Left colon (tissue), 2 donors: Measurements from ENCODE around the gene PRR15. TPM values are rescaled to one million over a fixed set of nuclear protein-coding genes. Genes with fewer than 3 reads are reported as not detected.
"Not testable (repeated sequence)": the region's sequence is repeated elsewhere in the genome, so short reads cannot be mapped to it uniquely, and the experiment has no call there.

Source experiments
- ATAC-seq: fragments of 200-7000 bp; cut with Tn5 transposase; one replicate; pipeline ENCODE4 v1.9.1; 2020; ENCODE audit warnings: mild to moderate bottlenecking, moderate library complexity
- DNase-seq, 2 donors: peaks; one replicate each; pipeline ENCODE4 v3.0.0-alpha.2; 2020
- intact Hi-C, 2 donors: fragments of 100-400 bp; cut with DNase I in 1 of 2; cut with micrococcal nuclease in 1 of 2; formaldehyde crosslinking; loops; one replicate each; pipeline versions ENCODE4 v1.11.2 to v1.14.0; 2022; cut with DNase I, micrococcal nuclease
- long read RNA-seq: library from polyadenylated mRNA; unstranded; transcript quantifications from one replicate; pipeline ENCODE4 v2.0.0, GENCODE V29; 2021
- total RNA-seq, 2 donors: library from RNA; stranded (reverse); fragmentation: NEBNext Ultra II Directional; extraction: Animal tissue kit (Norgen Biotek cat#: 25700); gene quantifications; one replicate each; pipeline ENCODE4 v1.2.1, GENCODE V29; 2021
- donor health status: DM: no; HTN: no; CAD: no.
- donor health status: DM: yes; HTN: yes; CAD: no.

PRR15 gene, protein sequence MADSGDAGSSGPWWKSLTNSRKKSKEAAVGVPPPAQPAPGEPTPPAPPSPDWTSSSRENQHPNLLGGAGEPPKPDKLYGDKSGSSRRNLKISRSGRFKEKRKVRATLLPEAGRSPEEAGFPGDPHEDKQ
- 100 to 1,000 TPM; 177 to 290 TPM for total RNA-seq
- long read RNA-seq, transcript PRR15-202 (2 exons, 503 nt) = minor isoform, 21 of 166 reads
- long read RNA-seq, transcript PRR15-201 (2 exons, 1,678 nt) = major isoform, 86 of 166 reads
- long read RNA-seq, partial matches to known transcripts = 0 of 166 reads
- long read RNA-seq, other reads (novel, unspliced or antisense) = 59 of 166 reads

DNA sequence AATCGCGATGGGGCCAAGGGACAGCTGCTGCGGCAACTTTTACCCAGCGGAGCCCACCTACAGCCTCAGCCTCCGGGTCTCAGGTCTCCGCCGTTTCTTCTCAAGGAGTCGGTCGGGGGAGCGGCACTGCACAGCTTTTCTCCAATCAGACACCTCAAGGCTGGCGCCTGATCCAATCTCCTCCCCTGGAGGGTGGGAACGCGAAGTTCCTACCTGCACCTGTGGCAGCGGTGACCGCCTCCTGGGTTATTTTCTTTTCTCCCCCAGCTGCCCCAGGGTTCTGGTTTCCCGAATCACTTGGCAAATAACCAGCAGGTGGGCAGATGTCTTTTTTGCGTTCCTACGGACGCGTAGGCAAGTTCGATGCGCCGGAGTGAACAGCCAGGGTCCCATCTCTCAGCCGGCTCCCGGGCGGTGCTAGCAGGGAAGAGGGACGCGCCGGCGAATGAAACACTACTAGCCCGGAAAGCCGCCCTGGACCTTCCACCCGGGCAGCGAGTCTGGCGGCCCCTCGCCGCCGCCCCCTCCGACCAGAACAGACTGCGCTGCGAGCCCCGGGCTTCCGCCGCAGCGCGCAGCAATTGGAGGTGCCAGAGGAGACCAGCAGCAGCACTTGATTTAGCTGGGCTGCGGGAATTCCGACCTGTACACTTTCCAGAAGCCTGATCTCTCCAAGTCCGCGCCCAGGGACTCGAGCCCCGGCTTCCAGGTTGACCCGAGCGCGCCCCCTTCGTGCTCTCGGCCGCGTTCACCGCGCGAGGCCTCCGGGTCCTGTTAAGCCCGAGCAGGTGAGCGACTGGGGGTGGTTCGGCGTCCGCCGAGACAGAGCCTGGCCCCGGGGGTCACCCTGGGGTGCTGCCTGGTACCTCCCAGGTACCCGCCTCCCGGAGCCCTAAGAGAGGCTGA lies at the start of gene PRR15:
TSS of gene PRR15 (plus strand) at position 246 of the 906 bp plus-strand sequence. CDS start 2,495 bp downstream, outside the sequence.
- DNase-seq = peak; percentile 89 to 95
- intact Hi-C loops = no loop called here
- ATAC-seq = peak; percentile 78

DNA sequence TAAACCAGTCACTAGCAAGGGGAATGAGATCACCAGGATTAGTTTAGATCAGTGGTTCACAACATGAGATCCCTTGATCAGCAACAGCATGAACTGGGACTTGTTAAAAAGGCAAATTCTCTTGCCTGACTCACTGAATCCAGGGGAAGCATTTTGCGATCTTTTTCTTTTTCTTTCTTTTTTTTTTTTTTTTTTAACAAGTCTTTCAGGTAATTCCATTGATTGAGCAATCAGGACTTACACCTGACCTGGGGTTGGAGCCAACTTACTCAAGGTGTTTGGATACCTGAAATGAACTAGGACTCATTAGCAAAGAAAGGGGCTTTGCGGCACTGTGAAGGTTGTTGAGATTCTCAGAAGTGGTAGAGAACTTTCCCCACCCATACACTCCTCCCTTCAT lies 47.1 kb upstream of the PRR15 start:
- peak; percentile 25 for ATAC-seq
- no peak for DNase-seq
- intact Hi-C loops = no loop called here

GRCh38 chr7:29518616-29519015 lies 45.0 kb upstream of the PRR15 start:
- intact Hi-C loops = no loop called here
- ATAC-seq (no peak), DNase-seq (no peak)

DNA sequence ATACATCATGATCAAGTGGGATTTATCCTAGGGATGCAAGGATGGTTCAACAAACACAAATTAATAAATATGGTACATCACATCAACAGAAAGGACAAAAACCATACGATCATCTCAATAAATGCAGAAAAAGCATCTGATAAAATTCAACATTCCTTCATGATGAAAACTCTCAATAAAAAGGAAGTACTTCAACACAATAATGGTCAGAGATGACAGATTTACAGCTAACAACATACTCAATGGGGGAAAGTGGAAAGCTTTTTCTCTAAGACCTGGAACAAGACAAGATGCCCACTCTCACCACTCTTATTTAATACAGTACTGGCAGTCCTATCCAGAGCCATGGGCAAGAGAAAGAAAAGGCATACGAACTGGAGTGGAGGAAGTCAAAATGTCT lies 39.9 kb upstream of the PRR15 start:
- ATAC-seq (no peak), DNase-seq (no peak)
- intact Hi-C loops = no loop called here

DNA sequence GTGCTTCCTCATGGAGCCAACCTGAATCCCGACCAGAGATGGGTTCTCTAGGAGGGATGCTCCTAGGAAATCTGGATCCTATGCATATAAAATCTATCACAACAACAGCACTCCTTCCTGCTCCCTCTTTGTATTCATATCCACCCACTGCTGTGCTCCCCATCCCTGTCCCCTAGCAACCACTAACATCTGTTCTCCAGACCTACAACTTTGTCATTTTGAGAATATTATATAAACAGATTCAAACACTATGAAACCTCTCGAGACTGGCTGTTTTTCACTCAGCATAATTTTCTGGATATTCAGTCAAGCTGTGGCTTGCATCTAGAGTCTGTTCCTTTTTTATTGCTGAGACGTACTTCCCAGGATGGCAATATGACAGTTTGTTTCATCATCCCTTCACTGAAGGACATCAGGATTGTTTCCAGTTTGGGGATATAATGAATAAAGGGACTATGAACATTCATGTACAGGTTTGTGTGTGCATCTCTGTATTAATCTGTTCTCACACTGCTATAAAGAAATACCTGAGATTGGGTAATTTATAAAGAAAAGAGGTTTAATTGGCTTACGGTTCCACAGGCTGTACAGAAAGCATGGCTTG lies 36.0 kb upstream of the PRR15 start:
- ATAC-seq (no peak), DNase-seq (no peak)
- intact Hi-C loops = no loop called here

- DNase-seq, ATAC-seq, intact Hi-C loops: not testable (repeated sequence)
These were observed 35.1 kb upstream of the PRR15 start for GRCh38 chr7:29528526-29528925.

GRCh38 chr7:29538389-29538788 lies 25.2 kb upstream of the PRR15 start:
- DNase-seq = no peak
- intact Hi-C loops = no loop called here
- peak; percentile 25 for ATAC-seq

DNA sequence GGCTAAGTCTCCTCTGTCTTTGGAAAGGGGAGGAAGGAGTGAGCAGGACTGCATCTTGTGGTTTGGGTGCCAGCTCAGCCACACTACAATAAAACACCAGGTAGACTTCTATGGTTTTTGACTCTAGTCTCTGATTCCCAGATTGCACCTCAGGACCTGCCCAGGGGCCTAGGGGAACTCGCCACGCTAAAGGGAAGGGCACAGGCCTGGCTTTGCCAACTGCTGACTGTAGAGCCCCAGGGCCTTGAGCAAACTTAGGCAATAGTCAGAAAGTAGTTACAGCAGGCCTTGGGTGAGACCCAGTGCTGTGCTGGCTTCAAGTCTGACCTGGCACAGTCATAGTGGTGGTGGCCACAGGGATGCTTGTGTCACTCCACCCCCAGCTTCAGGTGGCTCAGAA lies 24.2 kb upstream of the PRR15 start:
- intact Hi-C loops = no loop called here
- ATAC-seq = no peak
- no peak for DNase-seq

GRCh38 chr7:29547421-29547820 lies 16.2 kb upstream of the PRR15 start:
- ATAC-seq (no peak), DNase-seq (no peak)
- intact Hi-C loops = no loop called here

- DNase-seq = no peak
- no peak for ATAC-seq
- intact Hi-C loops = no loop called here
These were observed 14.8 kb upstream of the PRR15 start for GRCh38 chr7:29548823-29549222.

- DNase-seq (peak in 1 of 2 donors; percentile 22), ATAC-seq (peak; percentile 80)
- intact Hi-C loops = no loop called here
These were observed 11.2 kb upstream of the PRR15 start for GRCh38 chr7:29552392-29552791.

DNA sequence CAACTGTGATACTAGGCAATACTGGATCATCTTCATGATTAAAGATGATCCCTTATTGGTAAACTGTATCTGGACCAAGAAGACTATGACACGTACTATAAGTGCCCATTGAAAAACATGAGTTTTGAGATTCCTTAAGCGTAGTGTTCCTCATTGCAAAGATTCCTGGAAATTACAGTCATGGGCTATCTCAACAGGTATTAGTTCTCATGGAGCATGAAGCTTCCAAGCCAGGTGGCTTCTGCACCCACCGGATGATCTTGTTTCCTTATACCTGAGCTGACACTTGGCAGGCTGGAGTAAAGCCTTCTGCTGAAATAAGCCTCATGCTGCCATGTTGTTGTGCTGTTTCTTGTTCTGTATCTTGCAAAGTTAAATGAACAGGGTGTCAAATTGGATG lies 8.6 kb upstream of the PRR15 start:
- intact Hi-C loops = no loop called here
- ATAC-seq = no peak
- no peak for DNase-seq

DNA sequence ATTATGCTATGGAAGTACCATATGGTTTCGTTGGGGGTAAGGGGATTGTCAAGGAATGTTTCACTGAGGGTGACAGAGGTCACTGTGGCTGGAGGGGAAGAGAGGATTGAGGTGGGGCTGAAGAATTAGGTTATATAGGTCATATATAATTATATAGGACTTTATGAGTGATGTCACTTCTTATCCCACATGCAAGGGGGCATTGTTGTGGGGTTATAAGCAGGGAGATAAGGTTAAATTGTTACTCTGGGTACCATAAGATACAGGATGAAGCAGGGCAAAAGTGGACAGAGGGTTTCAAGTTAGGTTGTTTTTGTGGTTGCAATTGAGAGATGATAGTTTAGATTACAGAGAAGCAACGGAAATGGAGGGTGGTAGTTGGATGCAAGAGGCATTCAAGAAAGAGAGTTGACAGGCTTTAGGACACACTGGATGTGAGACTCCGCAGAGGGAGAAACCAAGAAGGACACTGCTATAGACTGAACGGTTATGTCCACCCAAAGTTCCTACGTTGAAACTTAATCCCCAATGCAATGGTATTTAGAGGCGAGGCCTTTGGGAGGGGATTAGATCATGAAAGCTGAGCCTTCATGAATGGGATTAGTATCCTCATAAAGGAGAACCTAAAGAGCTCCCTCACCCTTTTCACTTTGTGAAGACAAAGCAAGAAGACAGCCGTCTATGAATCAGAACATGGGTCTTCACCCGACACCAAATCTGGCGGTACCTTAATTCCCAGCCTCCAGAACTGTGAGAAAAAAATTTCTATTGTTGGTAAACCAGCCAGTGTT lies 7.0 kb upstream of the PRR15 start:
- DNase-seq (no peak), ATAC-seq (no peak)
- intact Hi-C loops = no loop called here

GRCh38 chr7:29557954-29558353 lies 5.7 kb upstream of the PRR15 start:
- no peak for ATAC-seq
- intact Hi-C loops = no loop called here
- DNase-seq = no peak

GRCh38 chr7:29561271-29561670 lies 2.4 kb upstream of the PRR15 start:
- intact Hi-C loops = no loop called here
- DNase-seq (no peak), ATAC-seq (no peak)

DNA sequence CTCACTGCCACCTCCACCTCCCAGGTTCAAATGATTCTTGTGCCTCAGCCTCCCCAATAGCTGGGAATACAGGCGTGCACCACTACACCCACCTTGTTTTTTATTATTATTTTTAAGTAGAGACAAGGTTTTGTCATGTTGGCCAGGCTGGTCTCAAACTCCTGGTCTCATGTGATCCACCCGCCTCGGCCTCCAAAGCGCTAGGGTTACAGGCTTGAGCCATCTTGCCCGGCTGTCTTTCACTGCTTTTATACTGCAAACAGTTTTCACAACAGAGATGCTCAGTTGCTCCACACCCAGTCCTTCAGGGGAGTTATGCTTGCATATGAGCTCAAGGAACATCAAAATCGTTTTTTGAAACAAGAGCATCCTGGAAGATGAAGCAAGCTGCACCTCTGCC lies 1.3 kb upstream of the PRR15 start:
- DNase-seq = peak in 1 of 2 donors; percentile 23

DNA sequence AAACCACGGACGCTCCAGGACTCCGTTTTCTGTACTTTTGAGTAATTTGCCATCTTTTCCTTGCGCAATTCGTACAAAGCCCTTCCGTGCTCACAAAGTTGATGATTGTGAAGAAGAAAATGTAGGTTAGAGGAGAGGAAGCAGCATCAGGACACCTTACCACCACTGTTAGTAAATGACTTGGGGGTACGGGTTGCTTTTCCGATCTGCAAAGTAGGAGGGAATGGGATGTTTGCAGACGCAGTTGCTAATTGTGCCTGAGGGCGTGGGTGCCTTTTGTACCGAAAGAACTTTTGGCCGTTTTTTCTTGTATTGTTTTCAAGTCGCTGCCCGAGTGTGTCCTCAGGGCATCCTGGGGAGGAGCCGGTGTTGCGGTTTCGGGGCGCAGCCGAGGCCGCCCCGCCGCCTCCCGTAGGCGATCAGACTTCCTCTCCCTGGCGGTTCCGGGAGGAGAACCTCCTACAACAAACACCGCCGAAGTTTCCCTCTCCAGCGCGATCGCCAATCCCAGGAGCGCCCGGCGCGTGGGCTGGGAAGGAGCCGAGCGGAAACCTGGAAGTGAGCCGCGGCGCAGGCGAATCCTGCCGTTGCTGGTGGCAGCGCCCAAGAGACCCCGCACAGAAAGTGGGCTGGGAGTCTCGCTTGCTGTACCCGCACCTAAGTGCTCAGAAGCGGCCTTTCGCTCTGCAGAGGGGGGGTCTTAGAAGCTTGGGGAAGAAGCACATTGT lies 1.0 kb downstream of the PRR15 start:
- intact Hi-C loops = no loop called here
- DNase-seq (peak; percentile 59 to 69), ATAC-seq (peak; percentile 34)

More for the DNA sequence above, 1.3 kb upstream of the PRR15 start:
- intact Hi-C loops = no loop called here
- no peak for ATAC-seq

- ATAC-seq = no peak
- DNase-seq = no peak
- intact Hi-C loops = no loop called here
These were observed 1.6 kb downstream of the PRR15 start for GRCh38 chr7:29565224-29565630.
